IPS DF 19.7 (cell line): ENCODE measurements around the gene IMPA2.

Source experiments
- DNase-seq: peaks from one replicate; pipeline ENCODE4 v3.0.0-alpha.2; 2013; ENCODE audit warnings: low read depth, low spot score

IMPA2 gene

GRCh38 chr18:11989966-11990380 lies 8.7 kb downstream of the IMPA2 start:
- no peak for DNase-seq

- no peak for DNase-seq
These were observed 9.2 kb downstream of the IMPA2 start for GRCh38 chr18:11990539-11990938.

- no peak for DNase-seq
These were observed 9.9 kb downstream of the IMPA2 start for GRCh38 chr18:11991021-11991795.

GRCh38 chr18:11992096-11992790 lies 10.9 kb downstream of the IMPA2 start:
- DNase-seq, result no peak

GRCh38 chr18:11993264-11993916 lies 12.1 kb downstream of the IMPA2 start:
- DNase-seq, result no peak

GRCh38 chr18:11994336-11994702 lies 13.0 kb downstream of the IMPA2 start:
- no peak for DNase-seq

GRCh38 chr18:11994703-11995444 lies 13.6 kb downstream of the IMPA2 start:
- DNase-seq, result no peak

GRCh38 chr18:11995445-11996189 lies 14.3 kb downstream of the IMPA2 start:
- no peak for DNase-seq

GRCh38 chr18:11996190-11996754 lies 15.0 kb downstream of the IMPA2 start:
- no peak for DNase-seq

GRCh38 chr18:11996907-11997306 lies 15.6 kb downstream of the IMPA2 start:
- no peak for DNase-seq

- no peak for DNase-seq
These were observed 16.2 kb downstream of the IMPA2 start for GRCh38 chr18:11997466-11997865.

GRCh38 chr18:11998193-11998592 lies 16.9 kb downstream of the IMPA2 start:
- no peak for DNase-seq

GRCh38 chr18:11999429-11999828 lies 18.1 kb downstream of the IMPA2 start:
- DNase-seq, result no peak

GRCh38 chr18:12000072-12000659 lies 18.9 kb downstream of the IMPA2 start:
- no peak for DNase-seq

- DNase-seq, result no peak
These were observed 20.1 kb downstream of the IMPA2 start for GRCh38 chr18:12001421-12001820.

- no peak for DNase-seq
These were observed 22.6 kb downstream of the IMPA2 start for GRCh38 chr18:12003894-12004293.

GRCh38 chr18:12005538-12006487 lies 24.5 kb downstream of the IMPA2 start:
- DNase-seq, result no peak

- DNase-seq, result no peak
These were observed 25.2 kb downstream of the IMPA2 start for GRCh38 chr18:12006488-12006840.

- no peak for DNase-seq
These were observed 25.8 kb downstream of the IMPA2 start for GRCh38 chr18:12007063-12007462.
